Daoy (cell line): ENCODE data around the gene PFKFB4. TPM values are rescaled to one million over a fixed set of nuclear protein-coding genes. Genes with fewer than 3 reads are reported as not detected.
"Not testable (repeated sequence)": the region's sequence is repeated elsewhere in the genome, so short reads cannot be mapped to it uniquely, and the experiment has no call there.

ENCODE experiments used
- DNase-seq: peaks from one replicate; pipeline ENCODE4 v3.0.0-alpha.2; 2015; ENCODE audit warnings: low read depth
- total RNA-seq: library from RNA; depleted of rRNA; stranded (reverse); fragments of >200 nt; shearing (Covaris generic); gene quantifications from 2 replicates; pipeline ENCODE4 v1.2.3, GENCODE V29; 2014

Gene PFKFB4
- total RNA-seq, 1 experiment from 2014 or later = 6.9 TPM

DNA sequence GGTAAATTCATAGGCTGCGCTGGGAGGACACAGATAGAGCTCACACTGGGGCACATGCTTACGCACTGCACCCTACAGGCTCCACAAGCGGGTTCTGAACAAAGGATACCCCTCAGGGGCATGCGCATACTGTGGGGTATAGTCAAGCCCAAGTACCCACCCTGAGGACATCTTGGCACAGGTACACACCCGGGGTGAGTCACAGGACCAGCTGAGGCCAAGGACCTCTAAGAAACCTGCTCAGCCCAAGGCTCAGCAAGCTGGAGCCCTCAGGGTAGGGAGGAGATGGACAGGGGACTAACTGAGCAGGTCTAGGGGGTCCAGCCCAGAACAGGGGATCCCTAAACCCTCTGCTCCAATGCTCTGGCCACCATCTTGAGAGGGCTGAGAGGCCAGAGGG lies 55.9 kb downstream of the PFKFB4 start:
- DNase-seq = no peak

DNA sequence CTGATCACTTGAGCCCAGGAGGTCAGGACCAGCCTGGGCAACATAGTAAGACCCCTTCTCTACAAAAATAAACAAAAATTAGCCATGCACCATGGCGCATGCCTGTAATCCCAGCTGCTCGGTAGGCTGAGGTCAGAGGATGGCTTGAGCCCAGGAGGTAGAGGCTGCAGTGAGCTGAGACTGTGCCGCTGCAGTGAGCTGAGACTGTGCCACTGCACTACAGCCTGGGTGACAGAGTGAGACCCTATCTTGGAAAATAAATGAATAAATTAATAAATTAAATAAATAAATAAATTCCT lies 63.5 kb downstream of the PFKFB4 start:
- no peak for DNase-seq

DNA sequence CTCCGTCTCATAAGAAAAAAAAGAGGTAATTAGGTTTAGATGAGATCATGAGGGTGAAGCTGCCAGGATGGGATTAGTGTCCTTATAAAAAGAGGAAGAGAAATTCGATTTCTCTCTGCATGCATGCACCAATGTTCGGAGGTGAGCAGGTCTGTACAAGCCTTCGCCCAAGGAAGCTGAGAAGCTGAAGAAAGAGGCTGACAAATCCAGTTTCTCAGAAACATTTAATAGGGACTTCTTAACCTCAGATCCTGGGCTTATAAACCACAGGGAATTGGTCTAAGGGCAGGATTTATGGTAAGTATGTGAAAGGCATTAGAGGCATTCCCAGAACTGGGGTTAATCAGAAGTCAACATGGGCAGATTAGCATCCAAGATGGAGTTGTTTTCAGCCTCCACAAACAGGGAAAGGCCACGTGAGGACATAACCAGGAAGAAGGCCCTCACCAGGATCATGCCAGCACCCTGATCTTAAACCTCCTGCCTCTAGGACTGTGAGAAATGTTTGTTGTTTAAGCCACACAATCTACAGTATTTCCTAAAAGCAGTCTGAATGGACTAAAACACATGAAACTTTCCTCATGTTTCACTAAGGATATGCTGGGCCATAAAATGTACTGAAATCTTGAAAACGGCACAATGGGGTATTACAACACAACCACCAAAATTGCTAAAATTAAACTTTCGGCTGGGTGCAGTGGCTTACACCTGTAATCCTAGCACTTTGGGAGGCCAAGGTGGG lies 64.0 kb downstream of the PFKFB4 start:
- DNase-seq = no peak

DNA sequence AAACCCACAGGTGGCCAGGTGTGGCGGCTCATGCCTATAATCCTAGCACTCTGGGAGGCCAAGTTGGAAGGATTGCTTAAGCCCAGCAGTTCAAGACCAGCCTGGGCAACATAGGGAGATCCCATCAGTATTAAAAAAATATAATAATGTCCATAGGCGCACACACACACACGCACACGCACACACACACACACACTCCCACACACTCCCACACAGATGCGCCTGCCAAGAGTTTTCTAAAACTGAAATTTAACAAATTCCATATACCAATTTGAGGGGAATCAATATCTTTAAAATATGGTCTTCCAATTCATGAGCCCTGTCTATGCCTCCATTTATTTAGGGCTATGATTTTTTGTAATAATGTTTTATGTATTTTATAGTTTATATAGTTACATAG lies 69.7 kb downstream of the PFKFB4 start:
- no peak for DNase-seq

GRCh38 chr3:48482822-48483221 lies 73.8 kb downstream of the PFKFB4 start:
- not testable (repeated sequence) for DNase-seq

DNA sequence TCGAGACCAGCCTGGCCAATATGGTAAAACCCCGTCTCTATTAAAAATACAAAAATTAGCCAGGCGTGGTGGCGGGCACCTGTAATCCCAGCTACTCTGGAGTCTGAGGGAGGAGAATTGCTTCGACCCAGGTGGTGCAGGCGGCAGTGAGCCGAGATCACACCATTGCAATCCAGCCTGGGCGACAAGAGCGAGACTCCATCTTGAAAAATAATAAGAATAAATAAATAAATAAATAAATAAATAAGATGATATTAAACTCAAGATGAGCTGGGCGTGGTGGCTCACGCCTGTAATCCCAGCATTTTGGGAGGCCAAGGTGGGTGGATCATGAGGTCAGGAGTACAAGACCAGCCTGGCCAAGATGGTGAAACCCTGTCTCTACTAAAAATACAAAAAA lies 75.7 kb downstream of the PFKFB4 start:
- not testable (repeated sequence) for DNase-seq

- DNase-seq = no peak
Measured at GRCh38 chr3:48478626-48479555, 77.7 kb downstream of the PFKFB4 start.

DNA sequence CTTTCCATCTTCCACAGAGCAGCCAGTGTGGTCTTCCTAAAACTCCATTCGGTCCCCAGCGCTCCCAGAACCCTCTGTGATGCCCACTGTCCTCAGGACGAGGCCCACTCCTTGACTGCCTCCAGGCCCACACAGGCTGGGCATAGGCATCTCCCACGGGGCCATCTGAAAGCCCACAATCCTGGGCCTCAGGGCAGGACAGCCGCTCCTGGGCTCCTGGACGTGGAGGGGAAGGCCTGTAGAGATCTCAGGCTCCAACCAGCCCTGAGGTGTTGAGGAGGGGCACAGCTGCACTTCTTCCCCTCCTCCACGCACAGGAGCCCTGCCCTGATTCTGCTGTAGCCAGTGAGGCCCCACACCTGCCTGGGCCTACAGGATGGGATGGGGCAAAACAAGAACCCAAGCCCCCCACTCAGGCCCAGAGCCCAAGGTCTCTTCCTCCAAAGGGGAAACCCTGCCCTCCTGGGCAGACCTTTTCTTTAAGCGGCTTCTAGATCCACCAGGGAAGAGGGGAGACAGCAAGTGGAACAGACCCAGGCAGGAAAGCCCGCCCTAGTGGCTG lies 78.6 kb downstream of the PFKFB4 start:
- no peak for DNase-seq

- DNase-seq = no peak
Measured at GRCh38 chr3:48476426-48477053, 80.1 kb downstream of the PFKFB4 start.

- DNase-seq = no peak
Measured at GRCh38 chr3:48475188-48475587, 81.4 kb downstream of the PFKFB4 start.

- no peak for DNase-seq
Measured at GRCh38 chr3:48474619-48475018, 82.0 kb downstream of the PFKFB4 start.

- not testable (repeated sequence) for DNase-seq
Measured at GRCh38 chr3:48474031-48474430, 82.6 kb downstream of the PFKFB4 start.

DNA sequence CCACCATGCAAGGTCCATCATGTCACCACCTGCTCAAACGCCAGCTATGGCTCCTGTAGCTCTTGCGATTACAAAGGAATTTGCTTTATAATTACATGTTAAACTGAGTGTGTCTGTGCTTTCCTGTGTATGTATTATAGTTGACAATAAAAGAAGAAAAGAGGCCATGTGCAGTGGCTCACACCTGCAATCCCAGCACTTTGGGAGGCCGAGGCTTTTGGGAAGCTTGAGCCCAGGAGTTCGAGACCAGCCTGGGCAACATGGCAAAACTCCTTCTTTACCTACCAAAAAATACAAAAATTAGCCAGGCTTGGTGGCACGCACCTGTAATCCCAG lies 83.0 kb downstream of the PFKFB4 start:
- no peak for DNase-seq

DNA sequence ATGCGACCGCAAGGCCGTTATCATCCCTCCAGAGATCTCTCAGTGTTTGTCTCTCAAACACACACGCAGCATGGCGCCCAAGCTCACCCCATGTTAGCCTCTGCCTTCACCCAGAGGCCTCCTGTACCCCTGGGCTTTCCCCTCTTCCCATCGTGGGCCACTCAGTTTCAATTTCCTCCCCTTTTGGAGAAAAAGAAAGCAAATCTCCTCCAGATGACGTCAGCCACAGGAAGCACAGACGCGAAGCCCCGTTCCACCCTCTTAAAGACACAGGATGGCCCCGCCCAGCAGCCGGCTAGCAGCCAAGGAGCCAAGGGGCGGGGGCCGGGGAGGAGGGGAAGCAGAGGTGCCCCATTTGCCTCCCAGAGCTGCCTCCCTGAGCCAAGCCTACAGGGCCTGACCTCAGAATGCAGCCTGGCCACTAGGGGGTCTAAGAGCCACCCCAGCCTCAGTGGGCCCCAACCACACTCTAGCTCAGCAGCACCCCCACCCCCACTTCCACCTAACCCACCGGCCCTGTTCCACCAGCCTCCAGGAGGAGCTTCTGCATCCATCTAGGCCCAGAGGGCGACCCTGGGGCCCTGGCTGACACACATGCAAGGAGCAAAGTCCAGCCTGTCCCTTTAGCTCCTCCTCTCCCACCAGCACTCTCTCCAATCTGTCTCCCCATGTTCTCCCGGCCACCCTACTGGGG lies 83.5 kb downstream of the PFKFB4 start:
- DNase-seq = peak; percentile 92

DNA sequence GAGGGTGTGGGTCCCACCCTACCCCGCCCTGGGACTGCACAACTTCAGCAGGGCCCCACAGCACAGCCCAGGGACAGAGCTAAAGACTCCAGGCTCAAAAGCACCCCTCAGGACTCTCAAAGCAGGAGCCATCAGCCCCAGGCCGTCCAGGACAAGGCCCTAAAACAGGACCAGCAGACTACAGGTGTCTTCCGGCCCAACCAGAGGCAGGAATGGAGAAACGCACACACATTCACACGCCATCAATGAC lies 84.0 kb downstream of the PFKFB4 start:
- no peak for DNase-seq

GRCh38 chr3:48470286-48470685 lies 86.3 kb downstream of the PFKFB4 start:
- DNase-seq = no peak

DNA sequence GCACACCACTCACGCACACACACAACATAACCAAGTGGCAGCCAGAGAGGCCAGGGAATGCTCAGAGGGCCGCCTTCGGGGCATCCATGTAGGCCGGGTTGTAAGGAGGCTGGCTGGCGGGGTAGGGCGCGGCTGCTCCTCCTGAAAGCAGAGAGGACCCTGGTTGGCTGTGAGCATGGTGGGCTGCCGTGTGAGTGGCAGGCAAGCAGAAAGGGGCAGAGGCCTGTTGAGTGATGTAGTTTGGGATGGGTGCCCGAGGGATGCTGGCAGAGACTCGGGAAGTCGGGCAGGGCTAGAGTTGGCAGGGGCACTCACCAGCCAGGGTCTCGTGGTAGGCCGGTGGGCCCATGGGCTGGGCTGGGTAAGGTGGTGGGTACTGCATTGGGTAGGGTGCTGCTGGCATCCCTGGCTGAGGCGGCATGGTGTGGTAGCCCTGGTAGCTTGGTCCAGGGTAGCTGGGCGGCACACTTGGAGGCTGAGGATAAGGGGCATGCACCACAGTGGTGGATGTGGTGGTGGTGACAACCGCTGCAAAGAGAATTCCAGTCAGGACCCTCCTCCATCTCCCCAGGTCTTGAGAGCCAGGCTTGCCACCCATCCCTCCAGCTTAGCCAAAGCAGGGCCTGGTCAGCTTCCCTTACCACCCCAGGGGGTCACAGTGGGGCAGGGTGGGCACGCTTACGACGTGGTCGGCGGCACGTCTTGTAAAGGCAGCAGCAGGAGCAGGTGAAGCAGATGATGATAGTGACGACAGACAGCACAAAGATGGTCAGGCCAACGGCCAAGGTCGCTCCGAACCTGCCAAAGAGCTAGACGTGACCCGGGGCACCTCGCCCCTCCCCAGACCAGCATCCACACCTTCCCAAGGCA lies 87.3 kb downstream of the PFKFB4 start:
- no peak for DNase-seq

GRCh38 chr3:48468329-48468731 lies 88.3 kb downstream of the PFKFB4 start:
- no peak for DNase-seq
